HL-60 (cell line): ENCODE results near the gene POMT1.
"Not testable (repeated sequence)": the region's sequence is repeated elsewhere in the genome, so short reads cannot be mapped to it uniquely, and the experiment has no call there.

Source experiments
- DNase-seq, 2 experiments: peaks; one replicate each; pipeline ENCODE4 v3.0.0-alpha.2; 2010 to 2020; ENCODE audit warnings: low read depth in 1 of 2, low spot score in 1 of 2
- H3K27ac ChIP-seq: fragments of 250-450 bp; sonication (Bioruptor Pico); replicated peaks from 2 replicates; pipeline ENCODE4 v1.5.1; 2020; ENCODE audit warnings: mild to moderate bottlenecking, moderate library complexity
- H3K27me3 ChIP-seq: fragments of 250-450 bp; sonication (Bioruptor Pico); 2 replicates; pipeline ENCODE4 v1.5.1; 2021; ENCODE audit warnings: mild to moderate bottlenecking, moderate library complexity; ENCODE audit not compliant: insufficient read depth, poor library complexity, severe bottlenecking
- H3K4me3 ChIP-seq: replicated peaks from 2 replicates; pipeline ENCODE4 v1.5.1; 2011; ENCODE audit warnings: mild to moderate bottlenecking, control low read depth, low read length; ENCODE audit not compliant: insufficient read depth
- CTCF ChIP-seq: IDR thresholded peaks from one replicate; pipeline ENCODE4 v1.5.1; 2011; ENCODE audit warnings: low read length, control low read depth, inconsistent platforms; ENCODE audit not compliant: insufficient read depth
- GABPA ChIP-seq: IDR thresholded peaks from 2 replicates; pipeline ENCODE4 v1.6.1; 2012; ENCODE audit warnings: low read depth
- POLR2AphosphoS5 ChIP-seq: IDR thresholded peaks from 2 replicates; pipeline ENCODE4 v1.6.1; 2012; ENCODE audit warnings: low read depth
- SPI1 ChIP-seq: IDR thresholded peaks from 2 replicates; pipeline ENCODE4 v1.6.1; 2012; ENCODE audit warnings: low read depth, mild to moderate bottlenecking, borderline replicate concordance
- long read RNA-seq: library from polyadenylated mRNA; unstranded; transcript quantifications from one replicate; pipeline ENCODE4 v2.0.0, GENCODE V29; 2020
- TF ChIP-seq, protein P1 (sequence below): IDR thresholded peaks from 2 replicates; pipeline ENCODE4 v1.6.1; 2012; ENCODE audit warnings: low read depth; ENCODE audit not compliant: insufficient replicate concordance

POMT1 gene, protein sequence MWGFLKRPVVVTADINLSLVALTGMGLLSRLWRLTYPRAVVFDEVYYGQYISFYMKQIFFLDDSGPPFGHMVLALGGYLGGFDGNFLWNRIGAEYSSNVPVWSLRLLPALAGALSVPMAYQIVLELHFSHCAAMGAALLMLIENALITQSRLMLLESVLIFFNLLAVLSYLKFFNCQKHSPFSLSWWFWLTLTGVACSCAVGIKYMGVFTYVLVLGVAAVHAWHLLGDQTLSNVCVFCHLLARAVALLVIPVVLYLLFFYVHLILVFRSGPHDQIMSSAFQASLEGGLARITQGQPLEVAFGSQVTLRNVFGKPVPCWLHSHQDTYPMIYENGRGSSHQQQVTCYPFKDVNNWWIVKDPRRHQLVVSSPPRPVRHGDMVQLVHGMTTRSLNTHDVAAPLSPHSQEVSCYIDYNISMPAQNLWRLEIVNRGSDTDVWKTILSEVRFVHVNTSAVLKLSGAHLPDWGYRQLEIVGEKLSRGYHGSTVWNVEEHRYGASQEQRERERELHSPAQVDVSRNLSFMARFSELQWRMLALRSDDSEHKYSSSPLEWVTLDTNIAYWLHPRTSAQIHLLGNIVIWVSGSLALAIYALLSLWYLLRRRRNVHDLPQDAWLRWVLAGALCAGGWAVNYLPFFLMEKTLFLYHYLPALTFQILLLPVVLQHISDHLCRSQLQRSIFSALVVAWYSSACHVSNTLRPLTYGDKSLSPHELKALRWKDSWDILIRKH
- long read RNA-seq, transcript POMT1-203 (20 exons, 3,123 nt) = minor isoform, 7 of 172 reads
- long read RNA-seq, transcript POMT1-204 (20 exons, 3,038 nt) = major isoform, 21 of 172 reads
- long read RNA-seq, partial matches to known transcripts = 14 of 172 reads
- long read RNA-seq, other reads (novel, unspliced or antisense) = 122 of 172 reads

GRCh38 chr9:131502781-131503625 lies at the start of gene POMT1:
POMT1 (plus strand) TSS chr9:131502918; CDS start chr9:131504219, 1,301 bp downstream.
- DNase-seq = peak; percentile 75 to 84
- Histone ChIP-seq H3K4me3 (peak within 1 kb of the TSS; percentile 84), H3K27ac (peak within 1 kb of the TSS; percentile 78), H3K27me3 (no peaks in the 10 kb centered on the region)
- TF ChIP-seq, protein P1, sequence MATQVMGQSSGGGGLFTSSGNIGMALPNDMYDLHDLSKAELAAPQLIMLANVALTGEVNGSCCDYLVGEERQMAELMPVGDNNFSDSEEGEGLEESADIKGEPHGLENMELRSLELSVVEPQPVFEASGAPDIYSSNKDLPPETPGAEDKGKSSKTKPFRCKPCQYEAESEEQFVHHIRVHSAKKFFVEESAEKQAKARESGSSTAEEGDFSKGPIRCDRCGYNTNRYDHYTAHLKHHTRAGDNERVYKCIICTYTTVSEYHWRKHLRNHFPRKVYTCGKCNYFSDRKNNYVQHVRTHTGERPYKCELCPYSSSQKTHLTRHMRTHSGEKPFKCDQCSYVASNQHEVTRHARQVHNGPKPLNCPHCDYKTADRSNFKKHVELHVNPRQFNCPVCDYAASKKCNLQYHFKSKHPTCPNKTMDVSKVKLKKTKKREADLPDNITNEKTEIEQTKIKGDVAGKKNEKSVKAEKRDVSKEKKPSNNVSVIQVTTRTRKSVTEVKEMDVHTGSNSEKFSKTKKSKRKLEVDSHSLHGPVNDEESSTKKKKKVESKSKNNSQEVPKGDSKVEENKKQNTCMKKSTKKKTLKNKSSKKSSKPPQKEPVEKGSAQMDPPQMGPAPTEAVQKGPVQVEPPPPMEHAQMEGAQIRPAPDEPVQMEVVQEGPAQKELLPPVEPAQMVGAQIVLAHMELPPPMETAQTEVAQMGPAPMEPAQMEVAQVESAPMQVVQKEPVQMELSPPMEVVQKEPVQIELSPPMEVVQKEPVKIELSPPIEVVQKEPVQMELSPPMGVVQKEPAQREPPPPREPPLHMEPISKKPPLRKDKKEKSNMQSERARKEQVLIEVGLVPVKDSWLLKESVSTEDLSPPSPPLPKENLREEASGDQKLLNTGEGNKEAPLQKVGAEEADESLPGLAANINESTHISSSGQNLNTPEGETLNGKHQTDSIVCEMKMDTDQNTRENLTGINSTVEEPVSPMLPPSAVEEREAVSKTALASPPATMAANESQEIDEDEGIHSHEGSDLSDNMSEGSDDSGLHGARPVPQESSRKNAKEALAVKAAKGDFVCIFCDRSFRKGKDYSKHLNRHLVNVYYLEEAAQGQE = peak; percentile 18
- TF ChIP-seq GABPA (no peak), POLR2AphosphoS5 (peak; percentile 41; the same call in 1 of the 2 replicates)

DNA sequence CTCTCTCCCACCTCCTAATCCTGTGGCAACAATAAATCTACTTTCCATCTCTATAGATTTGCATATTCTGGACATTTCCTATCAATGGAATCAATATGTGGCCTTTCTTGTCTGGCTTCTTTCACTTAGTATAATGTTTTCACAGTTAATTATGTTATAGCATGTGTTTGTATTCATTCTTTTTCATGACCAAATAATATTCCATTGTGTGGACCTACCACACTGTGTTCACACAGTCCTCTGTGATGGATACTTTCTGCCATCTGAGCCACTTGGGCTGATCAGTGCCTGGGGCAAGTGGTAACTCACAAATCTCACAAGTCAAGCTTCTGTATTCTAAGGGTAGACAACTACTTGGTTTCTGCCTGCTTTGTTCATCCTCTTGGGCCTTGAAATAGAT lies 48.7 kb upstream of the POMT1 start:
- TF ChIP-seq POLR2AphosphoS5 (no peak), GABPA (no peak), CTCF (no peak), SPI1 (no peak)
- TF ChIP-seq, protein P1 = no peak
- Histone ChIP-seq H3K27me3 (no peaks in the 10 kb centered on the region), H3K4me3 (no peak overlapping the region), H3K27ac (no peak overlapping the region)
- no peak for DNase-seq

DNA sequence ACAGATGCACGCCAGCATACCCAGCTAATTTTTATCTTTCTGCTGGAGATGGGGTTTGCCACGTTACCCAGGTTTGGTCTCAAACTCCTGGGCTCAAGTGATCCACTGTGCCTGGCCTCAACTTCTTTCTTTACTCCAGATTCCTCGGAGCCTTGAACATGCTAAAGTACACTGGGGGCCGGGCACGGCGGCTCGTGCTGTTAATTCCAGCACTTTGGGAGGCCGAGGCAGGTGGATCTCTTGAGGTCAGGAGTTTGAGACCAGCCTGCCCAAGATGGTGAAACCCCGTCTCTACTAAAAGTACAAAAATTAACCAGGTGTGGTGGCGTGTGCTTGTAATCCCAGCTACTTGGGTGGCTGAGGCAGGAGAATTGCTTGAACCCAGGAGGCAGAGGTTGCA lies 47.1 kb upstream of the POMT1 start:
- DNase-seq, H3K4me3 ChIP-seq, H3K27ac ChIP-seq, H3K27me3 ChIP-seq: not testable (repeated sequence)

GRCh38 chr9:131457746-131458145 lies 45.0 kb upstream of the POMT1 start:
- Histone ChIP-seq H3K4me3 (no peak overlapping the region), H3K27ac (no peak overlapping the region), H3K27me3 (no peaks in the 10 kb centered on the region)
- DNase-seq = no peak
- TF ChIP-seq POLR2AphosphoS5 = no peak
- no peak for TF ChIP-seq GABPA
- no peak for TF ChIP-seq SPI1
